ENCODE data around the gene GPR25.

GPR25 gene

GRCh38 chr1:200887772-200888348 lies 15.1 kb downstream of the GPR25 start:
- no peaks in the 10 kb centered on the region for H3K79me2 ChIP-seq (ENCODE audit: insufficient read depth, low read length)
- no peaks in the 10 kb centered on the region for H3F3A ChIP-seq (ENCODE audit: insufficient read depth)
- H3K27ac ChIP-seq (ENCODE audit: low read depth, low read length) = no peak overlapping the region
- no peaks in the 10 kb centered on the region for H3K9me2 ChIP-seq (replicated peaks; ENCODE audit: insufficient read depth, low read length)
- H4K20me1 ChIP-seq (ENCODE audit: low read depth, low read length) = no peaks in the 10 kb centered on the region
- no peak overlapping the region for H3K4me2 ChIP-seq (ENCODE audit: low read depth, low read length, poor library complexity, severe bottlenecking)
- no peaks in the 10 kb centered on the region for H3K9me3 ChIP-seq (ENCODE audit: insufficient read depth, low read length)
- no peak overlapping the region for H3K9ac ChIP-seq (ENCODE audit: low read length)
- no peaks in the 10 kb centered on the region for H3K36me3 ChIP-seq (ENCODE audit: low read length)
- H3K4me3 ChIP-seq (ENCODE audit: insufficient read depth, low read length, poor library complexity, severe bottlenecking) = no peak overlapping the region
- TF ChIP-seq CTCF (IDR thresholded peaks at IDR 0.05; ENCODE audit: insufficient read depth, low read length, poor library complexity, severe bottlenecking) (no peak), EZH2phosphoT487 (conservative IDR thresholded peaks at IDR 0.05; ENCODE audit: low read length) (no peak)
- no peak overlapping the region for H2AFZ ChIP-seq (ENCODE audit: low read depth, low read length, severe bottlenecking)
- H3K27me3 ChIP-seq (ENCODE audit: low read length) = no peaks in the 10 kb centered on the region

- H3K27me3 ChIP-seq (ENCODE audit: low read length) = no peaks in the 10 kb centered on the region
- H3K9me3 ChIP-seq (ENCODE audit: insufficient read depth, low read length) = no peaks in the 10 kb centered on the region
- H3K27ac ChIP-seq (ENCODE audit: low read depth, low read length) = no peak overlapping the region
- no peak overlapping the region for H3K4me3 ChIP-seq (ENCODE audit: insufficient read depth, low read length, poor library complexity, severe bottlenecking)
- H3K9ac ChIP-seq (ENCODE audit: low read length) = no peak overlapping the region
- H3K79me2 ChIP-seq (ENCODE audit: insufficient read depth, low read length) = no peaks in the 10 kb centered on the region
- no peak for TF ChIP-seq EZH2phosphoT487 (conservative IDR thresholded peaks at IDR 0.05; ENCODE audit: low read length)
- TF ChIP-seq CTCF (IDR thresholded peaks at IDR 0.05; ENCODE audit: insufficient read depth, low read length, poor library complexity, severe bottlenecking) = no peak
- H3K36me3 ChIP-seq (ENCODE audit: low read length) = no peaks in the 10 kb centered on the region
- no peaks in the 10 kb centered on the region for H3K9me2 ChIP-seq (replicated peaks; ENCODE audit: insufficient read depth, low read length)
- H4K20me1 ChIP-seq (ENCODE audit: low read depth, low read length) = no peaks in the 10 kb centered on the region
- no peak overlapping the region for H2AFZ ChIP-seq (ENCODE audit: low read depth, low read length, severe bottlenecking)
- H3F3A ChIP-seq (ENCODE audit: insufficient read depth) = no peaks in the 10 kb centered on the region
- no peak overlapping the region for H3K4me2 ChIP-seq (ENCODE audit: low read depth, low read length, poor library complexity, severe bottlenecking)
Measured at GRCh38 chr1:200888349-200888838, 15.6 kb downstream of the GPR25 start.

- no peak overlapping the region for H3K4me3 ChIP-seq (ENCODE audit: insufficient read depth, low read length, poor library complexity, severe bottlenecking)
- H3K9ac ChIP-seq (ENCODE audit: low read length) = no peak overlapping the region
- no peak overlapping the region for H2AFZ ChIP-seq (ENCODE audit: low read depth, low read length, severe bottlenecking)
- no peak overlapping the region for H3K4me2 ChIP-seq (ENCODE audit: low read depth, low read length, poor library complexity, severe bottlenecking)
- no peaks in the 10 kb centered on the region for H3K9me3 ChIP-seq (ENCODE audit: insufficient read depth, low read length)
- H3K27ac ChIP-seq (ENCODE audit: low read depth, low read length) = no peak overlapping the region
- H3K79me2 ChIP-seq (ENCODE audit: insufficient read depth, low read length) = no peaks in the 10 kb centered on the region
- no peaks in the 10 kb centered on the region for H3K27me3 ChIP-seq (ENCODE audit: low read length)
- TF ChIP-seq EZH2phosphoT487 (conservative IDR thresholded peaks at IDR 0.05; ENCODE audit: low read length) = no peak
- TF ChIP-seq CTCF (IDR thresholded peaks at IDR 0.05; ENCODE audit: insufficient read depth, low read length, poor library complexity, severe bottlenecking) = no peak
- no peaks in the 10 kb centered on the region for H3F3A ChIP-seq (ENCODE audit: insufficient read depth)
- no peaks in the 10 kb centered on the region for H4K20me1 ChIP-seq (ENCODE audit: low read depth, low read length)
- H3K9me2 ChIP-seq (replicated peaks; ENCODE audit: insufficient read depth, low read length) = no peaks in the 10 kb centered on the region
- H3K36me3 ChIP-seq (ENCODE audit: low read length) = no peaks in the 10 kb centered on the region
Measured at GRCh38 chr1:200889571-200889970, 16.8 kb downstream of the GPR25 start.

Data from SU-DHL-6 (cell line).